Measurements from ENCODE around the gene STK16. TPM values are rescaled to one million over a fixed set of nuclear protein-coding genes. Genes with fewer than 3 reads are reported as not detected.

STK16 gene
- polyA plus RNA-seq, 1 donor from 2014 or later, result 64.9 TPM

DNA sequence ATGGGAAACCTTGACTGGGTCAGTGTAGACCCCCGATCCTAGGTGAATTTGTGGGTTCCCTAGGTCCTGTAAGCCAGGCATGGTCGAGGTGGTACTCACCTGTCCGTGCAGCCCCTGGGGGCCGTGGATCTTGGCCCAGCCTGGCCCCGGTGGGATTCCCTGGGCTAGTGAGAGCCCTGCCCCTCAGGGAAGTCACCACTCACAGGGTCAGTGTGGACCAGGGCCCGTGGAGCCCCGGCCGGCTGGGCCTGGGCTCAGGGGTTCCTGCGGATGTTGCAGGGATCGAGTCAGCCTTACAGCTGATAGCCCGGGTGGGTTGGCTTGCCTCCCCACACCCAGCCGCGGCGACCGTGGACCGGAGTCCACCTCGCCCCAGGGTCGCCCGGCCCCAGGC is 16.4 kb upstream of the STK16 start:
- H3K27me3 ChIP-seq (ENCODE audit: insufficient read depth, low read depth, low read length), result no peaks in the 10 kb centered on the region
- peak overlapping the region; percentile 93 for H3K9ac ChIP-seq (ENCODE audit: low read length)
- no peaks in the 10 kb centered on the region for H3K9me2 ChIP-seq (ENCODE audit: insufficient read depth, low read length)
- peaks cover 6% of the 10 kb centered on the region for H3F3A ChIP-seq (ENCODE audit: insufficient read depth, low read length, poor library complexity, severe bottlenecking)
- H2AFZ ChIP-seq (ENCODE audit: low read depth, low read length), result peak overlapping the region; percentile 41
- no peaks in the 10 kb centered on the region for H3K9me3 ChIP-seq (ENCODE audit: low read length)
- peaks cover 17% of the 10 kb centered on the region for H3K79me2 ChIP-seq (replicated peaks; ENCODE audit: insufficient read depth, low read length)
- peak; percentile 48 for TF ChIP-seq TAF1 (IDR thresholded peaks at IDR 0.05; ENCODE audit: low read depth)
- no peak for TF ChIP-seq MXI1 (conservative IDR thresholded peaks at IDR 0.05; ENCODE audit: poor library complexity, severe bottlenecking)
- no peaks in the 10 kb centered on the region for H4K20me1 ChIP-seq (ENCODE audit: insufficient read depth)
- peak overlapping the region; percentile 96 for H3K27ac ChIP-seq (ENCODE audit: low read length)
- no peaks in the 10 kb centered on the region for H3K36me3 ChIP-seq (ENCODE audit: insufficient read depth, low read length)
- H3K4me2 ChIP-seq (ENCODE audit: low read length), result peak overlapping the region; percentile 95
- H3K4me3 ChIP-seq (ENCODE audit: low read length), result peak overlapping the region; percentile 78

DNA sequence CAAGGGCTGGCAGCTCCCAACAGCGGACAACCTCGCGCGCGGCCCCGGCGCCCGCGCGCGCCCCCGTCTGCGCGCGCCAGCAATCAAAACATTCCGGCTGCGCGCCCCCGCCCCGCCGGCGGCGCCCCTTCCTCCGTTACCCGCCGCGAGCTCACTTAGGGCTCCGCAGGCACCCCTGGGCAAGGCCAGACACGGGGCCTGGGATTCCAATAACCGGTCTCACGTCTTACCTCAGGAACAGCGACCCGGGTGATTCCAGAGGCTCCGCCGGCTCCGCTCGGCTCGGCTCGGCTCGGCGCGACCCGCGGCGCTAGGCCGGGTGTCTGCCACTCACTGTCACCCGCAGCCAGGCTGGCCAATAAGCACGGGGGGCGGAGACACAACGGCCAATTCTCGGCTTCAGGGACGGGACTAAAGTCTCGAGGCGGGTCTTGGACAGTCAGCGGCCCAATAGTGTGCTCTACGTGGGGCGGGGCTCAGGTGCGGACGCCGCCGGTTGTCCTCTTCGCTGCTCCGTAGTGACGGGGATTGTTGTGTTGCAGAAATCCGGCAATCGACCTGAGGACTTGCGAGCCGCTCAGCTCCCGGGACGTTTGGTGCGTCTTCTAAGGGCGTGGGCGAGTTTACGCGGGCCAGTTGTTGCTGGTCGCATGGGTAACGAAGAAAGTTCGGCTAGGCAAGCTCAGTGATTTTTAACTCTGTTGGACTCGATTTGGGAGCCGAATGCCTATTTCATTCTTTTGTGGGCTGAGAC is 15.8 kb upstream of the STK16 start, which contains the start of the genes ANKZF1 and ATG9A:
Gene ANKZF1, plus strand, starts transcription at position 502 of the 754 bp plus-strand sequence. CDS start 452 bp downstream, outside the sequence.
Gene ATG9A, minus strand, starts transcription at position 332 of the 754 bp plus-strand sequence. CDS start 1,612 bp downstream, outside the sequence.
- Histone ChIP-seq H3K9me3 (ENCODE audit: low read length) (no peaks in the 10 kb centered on the region), H3K4me3 (ENCODE audit: low read length) (peak within 1 kb of the TSS; percentile 78), H3K9me2 (ENCODE audit: insufficient read depth, low read length) (no peaks in the 10 kb centered on the region), H3K79me2 (replicated peaks; ENCODE audit: insufficient read depth, low read length) (peaks cover 17% of the 10 kb centered on the region), H3F3A (ENCODE audit: insufficient read depth, low read length, poor library complexity, severe bottlenecking) (peaks cover 6% of the 10 kb centered on the region), H2AFZ (ENCODE audit: low read depth, low read length) (peak within 1 kb of the TSS; percentile 41), H3K27me3 (ENCODE audit: insufficient read depth, low read depth, low read length) (no peaks in the 10 kb centered on the region), H3K9ac (ENCODE audit: low read length) (peak within 1 kb of the TSS; percentile 93), H4K20me1 (ENCODE audit: insufficient read depth) (no peaks in the 10 kb centered on the region), H3K36me3 (ENCODE audit: insufficient read depth, low read length) (no peaks in the 10 kb centered on the region), H3K27ac (ENCODE audit: low read length) (peak within 1 kb of the TSS; percentile 96), H3K4me2 (ENCODE audit: low read length) (peak within 1 kb of the TSS; percentile 95)
- peak; percentile 86 for TF ChIP-seq POLR2AphosphoS5 (IDR thresholded peaks at IDR 0.05)
- no peak for TF ChIP-seq EZH2 (IDR thresholded peaks at IDR 0.05; ENCODE audit: borderline replicate concordance, insufficient read depth, low read length, poor library complexity, severe bottlenecking)
- TF ChIP-seq EP300 (conservative IDR thresholded peaks at IDR 0.05; ENCODE audit: poor library complexity, severe bottlenecking), result peak; percentile 74
- TF ChIP-seq, protein P1, sequence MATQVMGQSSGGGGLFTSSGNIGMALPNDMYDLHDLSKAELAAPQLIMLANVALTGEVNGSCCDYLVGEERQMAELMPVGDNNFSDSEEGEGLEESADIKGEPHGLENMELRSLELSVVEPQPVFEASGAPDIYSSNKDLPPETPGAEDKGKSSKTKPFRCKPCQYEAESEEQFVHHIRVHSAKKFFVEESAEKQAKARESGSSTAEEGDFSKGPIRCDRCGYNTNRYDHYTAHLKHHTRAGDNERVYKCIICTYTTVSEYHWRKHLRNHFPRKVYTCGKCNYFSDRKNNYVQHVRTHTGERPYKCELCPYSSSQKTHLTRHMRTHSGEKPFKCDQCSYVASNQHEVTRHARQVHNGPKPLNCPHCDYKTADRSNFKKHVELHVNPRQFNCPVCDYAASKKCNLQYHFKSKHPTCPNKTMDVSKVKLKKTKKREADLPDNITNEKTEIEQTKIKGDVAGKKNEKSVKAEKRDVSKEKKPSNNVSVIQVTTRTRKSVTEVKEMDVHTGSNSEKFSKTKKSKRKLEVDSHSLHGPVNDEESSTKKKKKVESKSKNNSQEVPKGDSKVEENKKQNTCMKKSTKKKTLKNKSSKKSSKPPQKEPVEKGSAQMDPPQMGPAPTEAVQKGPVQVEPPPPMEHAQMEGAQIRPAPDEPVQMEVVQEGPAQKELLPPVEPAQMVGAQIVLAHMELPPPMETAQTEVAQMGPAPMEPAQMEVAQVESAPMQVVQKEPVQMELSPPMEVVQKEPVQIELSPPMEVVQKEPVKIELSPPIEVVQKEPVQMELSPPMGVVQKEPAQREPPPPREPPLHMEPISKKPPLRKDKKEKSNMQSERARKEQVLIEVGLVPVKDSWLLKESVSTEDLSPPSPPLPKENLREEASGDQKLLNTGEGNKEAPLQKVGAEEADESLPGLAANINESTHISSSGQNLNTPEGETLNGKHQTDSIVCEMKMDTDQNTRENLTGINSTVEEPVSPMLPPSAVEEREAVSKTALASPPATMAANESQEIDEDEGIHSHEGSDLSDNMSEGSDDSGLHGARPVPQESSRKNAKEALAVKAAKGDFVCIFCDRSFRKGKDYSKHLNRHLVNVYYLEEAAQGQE (IDR thresholded peaks at IDR 0.05; ENCODE audit: borderline replicate concordance), result no peak
- peak; percentile 40 for TF ChIP-seq CTCF (IDR thresholded peaks at IDR 0.05; ENCODE audit: poor library complexity, severe bottlenecking)
- TF ChIP-seq MXI1 (conservative IDR thresholded peaks at IDR 0.05; ENCODE audit: poor library complexity, severe bottlenecking), result no peak
- TF ChIP-seq TAF1 (IDR thresholded peaks at IDR 0.05; ENCODE audit: low read depth), result peak; percentile 57
- peak; percentile 45 for TF ChIP-seq SMC3 (conservative IDR thresholded peaks at IDR 0.05; ENCODE audit: poor library complexity)
- peak; percentile 26 for TF ChIP-seq RAD21 (conservative IDR thresholded peaks at IDR 0.05)

All from neural cell (in vitro differentiated cells).